Breast epithelium (tissue), 4 donors: Measurements from ENCODE around the gene FYN. TPM values are rescaled to one million over a fixed set of nuclear protein-coding genes. Genes with fewer than 3 reads are reported as not detected.

Experiments used
- DNase-seq, 2 donors: peaks; one replicate each; pipeline ENCODE4 v3.0.0-alpha.2; 2019; ENCODE audit warnings: low spot score in 2 of 2
- H3K27ac ChIP-seq, 2 donors: fragments of 200-600 bp; sonication (generic) in 1 of 2; one replicate each; pipeline ENCODE4 v1.5.1; 2016 to 2019; ENCODE audit warnings: mild to moderate bottlenecking in 1 of 2
- H3K27me3 ChIP-seq, 2 donors: fragments of 200-600 bp; sonication (generic) in 1 of 2; one replicate each; pipeline versions ENCODE4 v1.5.1 to v1.6.0; 2017 to 2019; ENCODE audit warnings: control low read depth in 1 of 2, mild to moderate bottlenecking in 1 of 2
- H3K36me3 ChIP-seq: fragments of 200-600 bp; one replicate; pipeline ENCODE4 v1.5.1; 2019
- H3K4me1 ChIP-seq, 2 donors: fragments of 200-600 bp; sonication (generic); one replicate each; pipeline ENCODE4 v1.5.1; 2016 to 2019; ENCODE audit warnings: control low read depth in 1 of 2
- H3K4me3 ChIP-seq, 3 donors: fragments of 200-600 bp; sonication (generic); 1 replicate in 2 of 3; 2 replicates in 1 of 3; pipeline ENCODE4 v1.5.1; 2016 to 2019; ENCODE audit warnings: mild to moderate bottlenecking in 3 of 3, moderate library complexity in 2 of 3
- H3K9me3 ChIP-seq, 2 donors: fragments of 200-600 bp; sonication (generic) in 1 of 2; one replicate each; pipeline ENCODE4 v1.5.1; 2016 to 2019; ENCODE audit warnings: control low read depth in 1 of 2
- POLR2A ChIP-seq: fragments of 450-650 bp; IDR thresholded peaks from one replicate; pipeline ENCODE4 v1.6.1; 2016; ENCODE audit warnings: antibody characterized with exemption, mild to moderate bottlenecking, moderate library complexity
- POLR2AphosphoS5 ChIP-seq, 3 donors: sonication (generic); formaldehyde crosslinking; IDR thresholded peaks; one replicate each; pipeline ENCODE4 v1.6.1; 2017; ENCODE audit warnings: antibody characterized with exemption in 3 of 3
- intact Hi-C: fragments of 100-400 bp; cut with DNase I; formaldehyde crosslinking; loops from one replicate; pipeline ENCODE4 v1.15.1; 2023; ENCODE audit warnings: low total_unique reads
- total RNA-seq, 3 donors: library from RNA; depleted of rRNA; stranded (reverse); fragments of >200 nt; gene quantifications; one replicate each; pipeline ENCODE4 v1.1.0, GENCODE V29; 2016
- TF ChIP-seq, protein P1 (sequence below), 3 donors: fragments of 450-650 bp; IDR thresholded peaks; one replicate each; pipeline ENCODE4 v1.5.1; 2016 to 2017; ENCODE audit warnings: antibody characterized with exemption in 3 of 3, mild to moderate bottlenecking in 3 of 3, moderate library complexity in 3 of 3

Gene FYN
- total RNA-seq, 3 donors from 2014 or later = 44.8 to 209 (median 111) TPM

DNA sequence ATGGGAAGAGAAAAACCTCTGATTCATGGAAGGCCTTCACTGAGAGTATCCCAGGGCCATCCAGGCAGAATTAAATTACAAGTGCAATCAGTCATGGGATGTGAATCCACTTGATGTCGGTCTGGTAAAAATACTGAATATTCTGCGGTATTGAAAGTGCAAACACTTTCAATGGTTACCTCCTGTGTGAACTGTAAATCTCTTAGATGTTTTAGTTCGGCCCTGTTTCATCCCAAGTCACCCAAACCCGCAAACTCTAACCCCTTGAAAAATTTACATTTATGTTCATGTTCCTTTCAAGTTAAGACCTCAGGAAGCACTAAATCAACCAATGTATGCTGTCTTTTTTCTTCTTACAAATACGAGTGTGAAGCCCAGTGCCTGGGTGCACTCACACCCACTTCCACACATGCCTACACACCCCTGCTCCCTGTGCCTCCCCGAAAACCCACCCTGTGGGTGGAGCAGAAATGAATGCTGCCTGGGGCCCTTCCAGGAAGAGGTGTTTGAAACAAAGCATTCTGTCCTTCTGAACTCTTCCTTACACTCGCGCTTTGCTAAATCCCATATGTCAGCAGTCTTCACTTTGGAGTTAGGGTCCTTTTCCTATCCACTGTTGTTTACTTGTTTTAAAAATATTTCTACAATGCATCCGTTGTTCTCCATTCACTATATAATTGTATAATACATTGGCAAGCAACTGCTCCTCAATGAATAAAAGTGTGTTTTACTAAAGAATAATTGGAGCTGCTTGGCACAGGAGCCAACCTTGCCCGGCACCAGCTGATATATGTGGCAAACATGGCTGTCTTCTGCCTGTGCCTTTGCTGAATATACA is 62.7 kb downstream of the FYN start:
- intact Hi-C loops = no loop called here
- Histone ChIP-seq H3K27me3 (no peaks in the 10 kb centered on the region), H3K9me3 (no peaks in the 10 kb centered on the region), H3K27ac (no peak overlapping the region), H3K4me1 (no peaks in the 10 kb centered on the region), H3K36me3 (no peaks in the 10 kb centered on the region), H3K4me3 (no peak overlapping the region)
- DNase-seq = no peak
- TF ChIP-seq, protein P1, sequence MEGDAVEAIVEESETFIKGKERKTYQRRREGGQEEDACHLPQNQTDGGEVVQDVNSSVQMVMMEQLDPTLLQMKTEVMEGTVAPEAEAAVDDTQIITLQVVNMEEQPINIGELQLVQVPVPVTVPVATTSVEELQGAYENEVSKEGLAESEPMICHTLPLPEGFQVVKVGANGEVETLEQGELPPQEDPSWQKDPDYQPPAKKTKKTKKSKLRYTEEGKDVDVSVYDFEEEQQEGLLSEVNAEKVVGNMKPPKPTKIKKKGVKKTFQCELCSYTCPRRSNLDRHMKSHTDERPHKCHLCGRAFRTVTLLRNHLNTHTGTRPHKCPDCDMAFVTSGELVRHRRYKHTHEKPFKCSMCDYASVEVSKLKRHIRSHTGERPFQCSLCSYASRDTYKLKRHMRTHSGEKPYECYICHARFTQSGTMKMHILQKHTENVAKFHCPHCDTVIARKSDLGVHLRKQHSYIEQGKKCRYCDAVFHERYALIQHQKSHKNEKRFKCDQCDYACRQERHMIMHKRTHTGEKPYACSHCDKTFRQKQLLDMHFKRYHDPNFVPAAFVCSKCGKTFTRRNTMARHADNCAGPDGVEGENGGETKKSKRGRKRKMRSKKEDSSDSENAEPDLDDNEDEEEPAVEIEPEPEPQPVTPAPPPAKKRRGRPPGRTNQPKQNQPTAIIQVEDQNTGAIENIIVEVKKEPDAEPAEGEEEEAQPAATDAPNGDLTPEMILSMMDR (IDR thresholded peaks at IDR 0.05) = no peak
- TF ChIP-seq POLR2AphosphoS5 (IDR thresholded peaks at IDR 0.05) = no peak
- TF ChIP-seq POLR2A = no peak

DNA sequence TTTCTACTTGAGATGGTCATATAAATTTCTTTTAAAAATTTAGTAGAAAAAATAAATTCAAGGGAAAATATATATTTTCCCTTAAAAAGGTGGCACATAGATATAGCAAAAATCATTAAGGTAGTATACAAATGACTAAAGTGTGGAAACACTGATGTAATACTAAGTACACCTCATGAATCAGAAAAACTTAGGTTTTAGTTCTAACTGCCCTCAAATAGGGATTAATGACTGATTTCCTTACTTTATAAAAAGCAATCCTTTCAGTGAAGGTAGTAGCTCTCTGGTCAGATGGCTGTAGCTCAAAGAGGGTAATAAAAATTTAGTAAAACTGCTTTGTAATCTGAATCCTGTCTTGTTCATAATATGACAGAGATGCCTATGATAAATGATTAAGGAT is 63.5 kb downstream of the FYN start:
- no peaks in the 10 kb centered on the region for H3K4me1 ChIP-seq
- TF ChIP-seq POLR2AphosphoS5 (IDR thresholded peaks at IDR 0.05) (no peak), POLR2A (no peak)
- TF ChIP-seq, protein P1 (IDR thresholded peaks at IDR 0.05) = no peak

DNA sequence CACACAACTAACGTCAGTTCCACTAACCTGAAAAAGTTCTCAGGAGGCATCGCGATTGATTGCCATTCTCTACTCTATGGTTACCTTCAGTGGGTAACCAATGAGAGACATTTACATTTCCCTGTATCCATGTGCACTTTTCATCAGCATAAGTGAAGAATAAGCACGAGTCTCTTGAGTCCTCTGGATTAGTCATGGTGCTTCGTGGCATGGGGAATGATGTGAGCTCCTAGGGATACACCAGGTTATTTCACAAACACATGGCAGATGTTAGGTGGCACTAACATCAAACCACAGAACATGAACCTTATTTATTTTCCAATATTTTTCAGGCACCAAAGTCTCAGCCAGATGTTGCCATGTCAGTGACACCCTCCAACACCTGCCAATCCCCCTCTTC is 64.0 kb downstream of the FYN start:
- H3K9me3 ChIP-seq = no peaks in the 10 kb centered on the region
- intact Hi-C loops = no loop called here
- no peak overlapping the region for H3K4me3 ChIP-seq
- TF ChIP-seq POLR2AphosphoS5 (IDR thresholded peaks at IDR 0.05) (no peak), POLR2A (no peak)
- TF ChIP-seq, protein P1 (IDR thresholded peaks at IDR 0.05) = no peak
- DNase-seq = no peak
- H3K27ac ChIP-seq = no peak overlapping the region
- no peaks in the 10 kb centered on the region for H3K4me1 ChIP-seq
- no peaks in the 10 kb centered on the region for H3K27me3 ChIP-seq
- no peaks in the 10 kb centered on the region for H3K36me3 ChIP-seq

More for the DNA sequence above, 63.5 kb downstream of the FYN start:
- Histone ChIP-seq H3K4me3 (no peak overlapping the region), H3K9me3 (no peaks in the 10 kb centered on the region), H3K36me3 (no peaks in the 10 kb centered on the region), H3K27me3 (no peaks in the 10 kb centered on the region), H3K27ac (no peak overlapping the region)
- intact Hi-C loops = no loop called here
- DNase-seq = no peak

DNA sequence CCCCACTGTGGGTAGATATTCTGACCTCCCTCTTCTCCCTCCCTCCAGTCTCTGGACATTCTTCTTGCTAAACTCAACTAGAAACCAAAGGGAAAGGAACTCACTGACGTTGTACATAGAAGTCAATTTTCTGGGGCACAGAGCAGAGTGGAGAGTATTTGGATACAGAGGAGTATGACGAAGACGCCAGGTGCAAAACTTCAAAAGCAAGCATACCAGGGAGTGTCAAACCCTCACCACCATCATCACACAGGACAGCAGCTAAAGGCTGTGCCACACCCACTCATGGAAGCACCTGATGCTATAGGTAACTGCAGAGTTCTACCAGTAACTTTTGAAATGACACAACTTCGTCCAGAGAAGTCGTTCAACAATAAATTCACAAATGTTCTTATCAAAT is 64.8 kb downstream of the FYN start:
- H3K9me3 ChIP-seq = no peaks in the 10 kb centered on the region
- no peak overlapping the region for H3K27ac ChIP-seq
- H3K36me3 ChIP-seq = no peaks in the 10 kb centered on the region
- intact Hi-C loops = no loop called here
- DNase-seq = no peak
- no peaks in the 10 kb centered on the region for H3K4me1 ChIP-seq
- no peaks in the 10 kb centered on the region for H3K27me3 ChIP-seq
- no peak overlapping the region for H3K4me3 ChIP-seq
- TF ChIP-seq POLR2A = no peak
- TF ChIP-seq, protein P1 (IDR thresholded peaks at IDR 0.05) = no peak
- no peak for TF ChIP-seq POLR2AphosphoS5 (IDR thresholded peaks at IDR 0.05)
